ENCODE measurements around the gene PDLIM7. TPM values are rescaled to one million over a fixed set of nuclear protein-coding genes. Genes with fewer than 3 reads are reported as not detected.

Gene PDLIM7
- total RNA-seq, 1 donor from 2014 or later: 302 TPM

DNA sequence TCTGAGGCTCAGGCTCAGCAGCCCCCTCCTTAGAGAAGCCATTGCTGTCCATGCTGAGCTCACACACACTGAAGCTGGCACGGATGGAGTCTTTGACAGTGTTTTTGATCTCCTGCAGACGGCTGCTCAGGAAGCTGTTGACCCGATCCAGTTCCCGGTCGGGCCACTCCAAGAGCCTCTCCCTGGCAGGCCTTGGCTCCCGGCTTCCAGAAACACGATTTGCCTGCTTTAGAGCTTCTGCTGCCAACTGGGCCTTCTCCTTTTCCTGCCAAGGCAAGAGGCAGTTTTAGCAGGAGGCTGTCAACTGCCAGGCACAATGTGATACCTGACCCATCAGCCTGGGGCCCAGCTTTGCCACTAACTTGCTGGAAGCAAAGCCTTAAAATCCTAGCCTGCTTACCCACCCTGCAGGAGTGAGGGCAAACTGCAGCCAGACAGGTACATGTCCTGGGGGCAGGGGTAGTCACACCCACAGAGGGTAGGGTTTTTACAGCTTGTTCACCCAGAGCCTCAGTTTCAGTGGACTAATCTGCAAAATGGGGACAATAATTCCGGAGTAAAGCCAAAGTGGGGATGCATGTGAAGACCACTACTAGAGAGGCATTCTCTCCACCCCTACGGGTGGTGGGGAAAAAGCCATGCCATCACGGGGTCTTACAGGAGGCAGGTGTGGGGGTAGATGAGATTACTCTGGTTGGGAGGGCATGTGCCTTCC lies 27.7 kb upstream of the PDLIM7 start:
- DNase-seq (ENCODE audit: low read depth): no peak

DNA sequence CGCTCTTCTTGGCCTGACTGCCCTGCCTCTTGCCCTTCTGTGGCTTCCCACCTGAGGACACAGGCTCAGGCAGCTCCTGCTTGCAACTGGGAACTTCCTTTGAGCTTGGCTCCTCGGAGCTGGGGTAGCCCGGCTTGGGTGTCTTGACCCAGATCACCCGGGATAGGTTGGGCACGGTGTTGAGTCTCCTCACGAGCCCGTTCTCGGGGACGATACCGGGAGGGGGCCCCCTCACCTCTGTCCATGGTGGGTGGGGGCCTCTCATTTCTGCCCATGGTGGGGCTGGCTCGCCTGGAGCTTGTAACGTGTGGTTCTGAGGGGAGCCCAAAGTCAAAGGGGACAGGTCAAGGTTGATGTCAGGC lies 27.1 kb upstream of the PDLIM7 start:
- no peak for DNase-seq (ENCODE audit: low read depth)

DNA sequence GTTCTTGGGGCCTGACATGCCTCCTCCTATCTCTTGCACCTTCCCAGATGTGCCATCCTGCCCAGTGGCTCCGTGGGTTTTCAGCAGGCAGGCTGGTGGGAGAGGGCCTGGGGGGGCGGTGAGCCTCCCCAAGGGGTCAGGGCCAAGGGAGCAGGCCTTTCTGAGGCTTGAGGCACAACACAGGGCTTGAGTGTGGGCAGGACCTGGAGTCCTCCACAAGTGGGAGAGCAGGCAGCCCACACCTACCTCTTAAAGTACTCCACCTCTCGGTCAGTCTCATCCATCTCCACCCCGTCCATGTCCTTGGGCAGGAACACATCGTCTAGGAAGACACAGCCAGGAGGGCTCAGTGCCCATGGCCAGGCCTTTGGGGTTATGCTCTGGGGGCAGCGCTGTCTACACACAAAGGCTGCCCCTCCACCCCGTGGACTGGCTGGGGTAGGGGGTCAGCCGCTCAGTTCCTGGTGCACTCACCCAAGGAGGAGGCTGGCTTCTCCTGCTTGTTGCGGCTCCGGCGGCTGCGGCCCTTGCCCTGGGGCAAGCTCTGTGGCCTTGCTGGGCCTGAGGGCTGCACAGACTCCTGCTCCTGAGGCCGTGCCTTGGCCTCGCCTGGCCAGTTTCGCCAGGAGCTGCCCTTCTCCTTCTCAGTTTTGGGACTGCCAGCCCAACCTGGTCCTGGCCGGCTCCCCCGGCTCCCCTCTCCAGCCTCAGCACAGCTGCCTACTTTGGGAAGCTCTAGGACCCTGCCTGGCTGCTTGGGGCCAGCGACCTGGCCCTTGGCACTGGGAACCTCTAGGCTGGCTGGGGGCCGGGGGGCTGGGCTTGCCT lies 26.5 kb upstream of the PDLIM7 start:
- no peak for DNase-seq (ENCODE audit: low read depth)

DNA sequence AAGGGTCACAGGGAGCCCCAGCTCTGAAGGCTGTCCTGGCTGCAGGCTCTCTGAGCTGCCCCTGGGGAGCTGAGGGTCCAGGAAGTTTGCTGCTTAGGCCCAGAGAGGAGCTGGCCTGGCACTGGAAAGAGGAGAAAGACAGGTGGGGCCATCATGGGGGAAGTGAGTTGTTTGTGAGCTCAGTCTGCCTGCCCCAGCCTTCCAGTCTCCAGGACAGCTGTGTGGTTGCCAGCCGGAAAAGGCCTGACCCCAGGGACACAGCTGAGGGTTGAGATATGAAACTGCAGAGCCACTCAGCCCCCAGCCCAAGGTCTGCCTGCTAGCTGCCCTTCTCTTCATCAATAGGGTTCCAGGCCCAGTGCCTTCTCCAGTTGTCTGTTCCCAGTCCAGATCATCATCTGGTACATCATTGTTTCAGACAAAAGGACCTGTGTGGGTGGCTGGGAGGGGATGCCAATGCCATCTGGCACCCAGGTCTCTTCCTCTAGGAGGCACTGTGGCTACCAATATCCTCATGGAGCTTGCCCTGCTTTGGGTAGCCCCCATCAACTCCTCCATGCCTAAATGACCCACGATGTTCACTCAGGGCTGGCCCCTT lies 23.6 kb upstream of the PDLIM7 start:
- DNase-seq (ENCODE audit: low read depth): peak; percentile 88

DNA sequence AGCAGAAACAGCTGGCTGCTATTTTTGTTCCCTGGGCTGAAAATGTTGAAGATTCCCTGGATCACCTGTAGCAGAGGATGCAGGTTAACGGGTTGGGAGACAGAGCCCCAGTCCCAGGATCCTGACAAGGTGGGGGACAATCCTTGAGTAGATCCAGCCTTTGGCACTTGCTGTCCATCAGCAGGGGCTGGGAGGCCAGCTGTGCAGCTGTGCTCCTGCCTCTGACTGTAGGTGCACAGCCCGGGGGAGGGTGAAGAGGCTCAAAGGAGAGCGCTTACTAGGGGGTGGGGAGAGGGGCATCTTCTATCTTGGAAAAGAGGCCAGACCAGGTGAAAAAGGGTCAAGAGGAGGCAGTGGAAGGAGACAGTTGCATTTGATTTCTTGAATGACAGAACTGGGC lies 22.9 kb upstream of the PDLIM7 start:
- no peak for DNase-seq (ENCODE audit: low read depth)

DNA sequence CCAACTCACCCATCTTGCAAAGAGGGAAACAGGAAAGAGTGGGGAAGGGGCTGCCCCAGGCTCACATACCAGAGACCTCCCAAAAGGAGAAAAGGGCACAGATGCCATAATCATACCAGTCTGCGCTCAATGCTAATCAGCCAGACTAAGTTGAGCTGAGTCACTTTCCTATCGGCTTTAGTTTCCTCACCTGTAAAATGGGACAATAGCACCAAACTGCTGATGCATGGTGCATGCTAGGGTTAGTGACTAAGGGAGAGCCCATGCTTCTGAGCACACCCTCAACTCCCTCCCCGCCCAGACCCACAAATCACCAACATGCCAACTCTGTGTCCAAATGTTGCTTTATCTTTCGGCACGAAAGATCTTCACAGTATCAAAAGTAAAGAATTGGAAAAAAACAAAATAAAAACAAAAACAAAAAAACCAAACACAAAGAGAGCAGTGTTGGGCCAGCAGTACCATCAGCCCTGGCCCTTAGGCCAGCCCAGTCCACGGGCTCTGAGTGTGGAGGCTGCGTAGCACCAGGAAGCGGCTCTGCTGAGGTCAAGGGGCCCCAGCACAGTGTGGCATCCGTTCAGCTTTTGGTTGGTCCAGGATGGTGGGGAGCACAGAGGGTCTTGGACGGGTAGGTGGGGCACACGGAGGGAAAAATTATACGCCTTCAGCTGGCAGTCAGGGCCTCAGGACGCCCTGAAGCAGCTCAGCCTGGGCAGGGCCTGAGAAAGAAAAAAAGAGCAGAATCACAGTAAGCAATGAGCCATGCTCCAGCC lies 22.2 kb upstream of the PDLIM7 start:
- no peak for DNase-seq (ENCODE audit: low read depth)

DNA sequence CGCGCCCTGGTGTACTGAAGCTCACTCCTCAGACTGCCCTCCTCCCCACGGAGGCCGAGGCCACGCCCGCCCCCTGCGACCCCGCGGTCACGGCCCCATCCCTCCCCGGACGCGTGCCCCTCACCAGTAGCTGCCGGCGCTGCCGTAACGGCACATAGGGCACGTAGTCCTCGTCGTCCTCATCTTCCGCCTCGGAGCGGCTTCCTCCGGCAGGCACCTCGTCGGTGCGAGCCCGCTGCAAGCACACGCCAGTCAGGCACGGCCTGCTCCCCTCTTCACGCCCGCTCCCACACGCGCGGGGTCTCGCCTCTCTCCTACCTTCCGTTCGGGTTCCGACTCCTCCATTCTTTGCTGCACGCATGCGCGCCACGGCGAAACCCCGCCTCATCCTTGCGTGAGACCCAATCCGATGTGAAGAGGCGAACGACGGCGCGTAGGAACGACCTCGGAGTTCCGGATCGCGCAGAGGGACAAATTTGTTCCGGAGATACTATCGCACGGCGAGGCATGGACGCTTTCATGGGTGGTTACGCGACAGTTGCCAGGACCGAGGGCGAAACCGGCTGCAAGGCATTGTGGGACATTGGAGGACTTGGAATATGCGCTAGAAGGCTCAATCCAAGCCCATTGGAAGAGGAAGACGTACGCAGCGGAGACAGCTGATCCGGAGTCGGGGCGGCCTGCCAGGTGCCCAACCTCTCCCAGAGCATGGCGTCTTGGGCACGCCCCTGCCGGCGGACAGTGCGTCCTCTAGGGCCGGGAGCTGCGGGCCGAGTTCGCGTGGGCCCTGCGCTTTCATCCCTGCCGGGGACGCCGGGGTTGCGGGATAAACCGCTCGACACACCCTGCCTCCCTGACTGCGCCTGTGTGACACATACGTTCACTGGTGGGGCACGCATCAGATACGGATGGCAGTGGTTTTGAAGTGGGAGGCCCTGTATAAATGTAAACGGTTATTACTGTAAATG lies 19.5 kb upstream of the PDLIM7 start, which contains the start of gene DDX41:
Gene DDX41 (minus strand): TSS at position 361 of the 968 bp plus-strand sequence. CDS start 16 bp downstream, at position 345.
- DNase-seq (ENCODE audit: low read depth): peak; percentile 99

DNA sequence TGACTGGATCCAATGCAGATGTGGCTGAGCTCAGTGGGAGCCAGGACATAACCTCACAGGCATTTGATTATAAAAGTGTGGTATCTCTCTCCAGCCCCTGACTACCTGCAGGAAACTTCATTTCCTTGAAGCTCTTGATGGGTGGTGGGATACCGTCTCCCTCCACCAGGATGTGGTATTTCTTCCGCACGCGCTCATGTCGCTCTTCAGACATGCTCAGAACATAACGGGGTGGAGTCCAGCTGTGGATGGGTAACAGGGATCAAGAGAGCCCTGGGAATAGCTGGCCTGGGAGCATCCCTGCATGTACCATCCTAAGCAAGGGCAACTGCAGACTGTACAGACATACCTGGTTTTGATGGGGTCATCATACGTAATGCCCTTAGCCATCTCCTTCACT lies 18.2 kb upstream of the PDLIM7 start:
- no peak for DNase-seq (ENCODE audit: low read depth)

DNA sequence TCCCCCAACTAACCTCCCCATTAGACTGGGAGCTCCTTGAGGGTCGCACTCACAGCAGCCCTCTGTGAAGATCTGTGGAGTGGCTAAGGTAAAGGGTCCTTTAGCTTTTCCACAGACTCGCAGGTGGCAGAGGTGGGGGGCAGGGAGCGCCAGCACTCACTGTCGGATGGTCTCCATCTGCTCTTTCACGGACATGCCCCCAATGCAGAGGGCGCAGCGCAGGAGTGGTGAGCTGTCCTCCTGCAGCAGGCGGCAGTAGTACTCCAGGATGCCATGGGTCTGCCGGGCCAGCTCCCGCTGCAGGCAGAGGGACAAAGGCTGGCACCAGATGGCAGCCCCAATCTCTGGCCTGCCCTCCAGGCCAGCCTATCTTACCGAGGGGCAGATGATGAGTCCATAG lies 17.1 kb upstream of the PDLIM7 start:
- DNase-seq (ENCODE audit: low read depth): no peak

DNA sequence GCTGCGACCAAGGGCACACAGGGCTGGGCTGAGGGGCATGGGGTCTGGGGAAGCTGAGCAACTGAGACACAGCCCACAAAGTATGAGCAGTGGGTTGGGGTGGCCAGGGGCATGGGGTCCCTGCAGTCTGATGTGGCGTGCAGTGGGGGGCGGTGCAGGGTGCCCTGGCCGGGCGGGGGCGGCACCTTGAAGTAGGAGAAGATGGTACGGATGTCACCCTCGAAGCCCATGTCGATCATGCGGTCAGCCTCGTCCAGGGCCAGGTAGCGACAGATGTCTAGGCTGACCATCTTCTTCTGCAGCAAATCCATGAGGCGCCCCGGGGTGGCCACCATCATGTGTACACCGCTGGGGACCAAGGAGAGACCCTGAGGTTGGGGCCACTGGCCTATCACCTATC lies 16.1 kb upstream of the PDLIM7 start:
- no peak for DNase-seq (ENCODE audit: low read depth)

DNA sequence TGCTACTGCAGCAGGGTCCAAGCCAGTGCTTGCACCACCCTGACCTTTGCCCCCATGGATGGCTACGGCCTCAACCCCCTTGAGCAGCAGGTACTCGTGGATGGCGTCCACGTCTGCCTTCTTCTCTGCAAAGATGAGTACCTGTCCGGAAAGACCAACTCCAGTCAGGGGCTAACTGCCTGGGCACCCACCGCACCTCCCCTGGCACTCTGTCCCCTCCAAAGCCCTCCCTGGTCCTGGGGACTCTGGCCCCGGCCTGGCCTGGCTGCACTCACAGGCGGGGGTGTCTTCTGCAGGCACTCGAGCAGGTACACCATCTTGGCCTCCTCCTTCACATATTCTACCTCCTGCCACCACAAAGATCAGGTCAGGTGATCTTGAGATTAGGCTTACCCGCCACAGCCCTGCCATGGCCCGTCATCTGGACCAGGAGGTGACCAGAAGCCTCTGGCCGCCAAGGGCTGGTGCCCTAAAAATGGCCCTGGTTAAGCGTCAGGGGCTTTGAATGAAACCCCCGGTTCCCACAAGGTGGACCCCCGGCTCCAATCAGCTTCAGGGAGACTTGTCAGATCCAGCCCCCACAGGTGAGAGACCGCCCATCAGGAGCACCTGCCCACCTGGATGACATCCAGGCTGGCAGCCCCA lies 15.5 kb upstream of the PDLIM7 start:
- DNase-seq (ENCODE audit: low read depth): no peak

DNA sequence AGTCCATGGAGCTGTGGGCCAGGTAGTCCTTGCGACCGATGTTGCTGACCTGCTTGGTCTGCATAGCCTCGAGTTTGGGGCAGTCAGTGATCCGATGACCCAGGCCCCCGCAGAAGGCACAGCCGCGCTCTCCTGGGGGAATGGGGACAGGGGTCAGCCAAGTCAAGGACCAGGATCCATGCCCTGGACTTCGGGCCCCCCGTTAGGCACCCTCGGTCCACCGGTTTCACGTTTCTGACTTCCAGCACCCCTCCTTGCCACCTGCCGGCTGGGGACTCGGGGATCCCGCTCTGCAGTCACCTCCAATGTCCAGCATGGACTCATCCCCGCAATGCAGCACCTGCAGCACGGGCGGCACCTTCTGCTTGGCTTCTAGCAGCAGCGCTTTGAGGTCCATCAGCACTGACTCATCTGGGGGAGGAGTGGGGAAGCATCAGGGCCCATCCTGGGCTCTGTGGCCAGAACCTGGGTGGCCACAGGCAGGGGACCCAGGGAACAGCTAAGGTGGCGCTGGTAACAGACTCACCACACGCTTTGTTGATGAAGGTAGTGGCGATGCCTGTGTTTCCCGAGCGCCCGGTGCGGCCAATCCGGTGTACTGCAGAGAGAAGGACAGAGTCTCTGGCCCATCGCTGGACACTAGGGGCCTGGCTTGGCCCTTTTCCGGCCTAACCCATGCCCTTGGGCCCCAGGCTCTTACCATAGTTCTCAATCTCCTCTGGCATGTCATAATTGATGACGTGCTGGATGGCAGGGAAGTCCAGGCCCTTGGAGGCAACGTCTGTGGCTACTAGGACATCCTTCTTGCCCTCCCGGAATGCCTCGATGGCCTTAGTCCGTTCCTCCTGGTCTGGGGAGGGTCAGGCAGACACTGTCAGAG lies 14.6 kb upstream of the PDLIM7 start:
- DNase-seq (ENCODE audit: low read depth): no peak

DNA sequence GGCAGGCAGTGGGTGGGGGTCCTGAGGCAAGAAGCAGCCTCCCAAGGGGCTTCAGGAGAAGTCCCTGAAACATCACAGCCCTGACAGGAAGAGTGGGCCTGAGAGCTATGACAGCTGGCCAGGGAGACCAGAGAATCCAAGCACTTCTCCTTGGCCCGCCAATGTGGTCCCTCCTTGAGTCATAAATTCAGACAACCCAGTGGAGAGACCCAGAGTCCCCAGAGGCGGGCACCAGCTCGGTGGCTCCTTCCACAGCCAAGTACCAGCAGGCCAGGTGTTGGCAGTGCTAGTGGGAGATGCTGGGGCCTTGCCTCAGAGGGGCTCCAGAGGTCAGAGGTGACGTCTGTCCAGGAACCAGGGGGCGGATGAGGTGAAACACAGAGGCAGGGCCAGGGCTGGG lies 13.8 kb upstream of the PDLIM7 start:
- DNase-seq (ENCODE audit: low read depth): no peak

DNA sequence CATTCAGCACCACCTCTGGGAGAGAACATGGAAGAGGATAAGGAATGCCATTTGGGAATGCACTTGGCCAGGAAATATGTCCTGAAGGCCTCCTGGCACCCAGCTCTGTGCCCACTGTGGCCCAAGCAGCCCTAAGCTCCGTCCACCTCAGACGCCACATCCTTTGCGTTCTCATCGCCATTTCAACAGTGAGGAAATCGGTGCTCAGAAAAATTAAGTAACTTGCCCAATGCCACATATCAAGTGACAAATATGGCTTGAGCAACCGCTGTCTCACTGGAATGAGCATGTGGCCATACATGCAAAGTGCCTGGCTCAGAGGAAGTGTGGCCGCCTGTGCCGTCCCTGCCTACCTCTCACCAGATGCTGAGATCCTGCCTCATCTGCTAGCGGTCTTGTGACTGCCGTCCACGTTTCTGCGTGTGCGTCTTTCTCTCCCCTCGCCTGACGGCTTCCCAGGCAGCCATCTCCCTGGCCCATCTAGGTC lies 13.2 kb upstream of the PDLIM7 start:
- DNase-seq (ENCODE audit: low read depth): no peak

DNA sequence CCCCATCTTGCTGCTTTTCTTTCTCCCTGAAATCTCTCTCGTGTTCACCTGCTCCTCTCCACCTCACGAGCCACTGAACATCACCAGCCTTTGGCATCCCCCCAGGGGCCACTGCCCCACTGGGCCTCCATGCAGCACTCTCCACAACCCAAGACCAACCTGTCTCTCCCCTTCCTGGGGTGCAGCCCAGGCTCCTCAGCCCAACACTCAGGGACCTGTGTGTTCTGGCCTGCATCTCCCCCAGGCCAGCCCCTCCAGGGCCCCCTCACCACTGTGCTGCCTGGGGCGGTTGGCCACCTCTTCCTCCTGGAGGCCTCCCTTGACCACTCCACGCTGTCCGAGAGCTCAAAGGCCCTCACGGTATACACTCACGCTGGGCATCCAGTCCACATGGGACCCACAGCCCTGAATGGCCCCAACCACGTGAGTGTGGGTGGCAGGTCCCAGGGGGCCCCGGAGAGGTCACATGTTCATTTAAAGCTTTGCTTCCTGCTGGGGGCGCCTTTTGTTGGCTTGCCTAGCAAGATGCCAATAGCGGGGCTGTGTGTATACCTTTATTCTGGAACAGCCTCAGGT lies 12.7 kb upstream of the PDLIM7 start:
- DNase-seq (ENCODE audit: low read depth): no peak

DNA sequence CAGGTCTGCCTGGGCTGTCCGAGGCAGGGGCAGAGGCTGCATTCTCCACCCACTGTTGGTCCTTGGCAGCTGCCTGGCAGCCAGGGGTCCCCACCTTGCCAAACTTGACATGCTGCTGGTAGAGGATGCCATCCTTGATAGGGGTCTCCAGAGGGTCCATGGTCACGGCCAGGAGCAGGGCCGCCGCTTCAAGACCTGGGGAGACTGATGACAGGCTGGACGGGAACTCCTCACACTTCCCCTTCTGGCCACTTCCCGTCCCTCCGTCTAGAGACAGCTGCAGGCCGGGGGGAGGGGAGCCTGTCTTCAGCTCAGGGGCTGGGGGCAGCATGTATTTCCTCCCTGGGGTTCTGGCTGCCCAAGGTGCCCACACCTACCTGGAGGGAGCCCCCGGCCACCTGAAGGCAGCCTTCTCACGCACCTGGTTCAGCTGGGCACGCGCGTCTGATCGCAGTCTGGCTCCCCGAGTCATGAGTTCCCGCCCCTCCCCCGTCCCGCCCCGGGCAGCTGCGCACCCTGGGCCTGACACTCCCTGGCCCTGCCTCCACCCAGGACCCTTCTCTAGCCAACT lies 12.1 kb upstream of the PDLIM7 start, which contains the start of gene DOK3:
Gene DOK3 (minus strand): TSS at position 446 of the 571 bp plus-strand sequence. CDS start 286 bp downstream, at position 160.
- peak; percentile 76 for DNase-seq (ENCODE audit: low read depth)

DNA sequence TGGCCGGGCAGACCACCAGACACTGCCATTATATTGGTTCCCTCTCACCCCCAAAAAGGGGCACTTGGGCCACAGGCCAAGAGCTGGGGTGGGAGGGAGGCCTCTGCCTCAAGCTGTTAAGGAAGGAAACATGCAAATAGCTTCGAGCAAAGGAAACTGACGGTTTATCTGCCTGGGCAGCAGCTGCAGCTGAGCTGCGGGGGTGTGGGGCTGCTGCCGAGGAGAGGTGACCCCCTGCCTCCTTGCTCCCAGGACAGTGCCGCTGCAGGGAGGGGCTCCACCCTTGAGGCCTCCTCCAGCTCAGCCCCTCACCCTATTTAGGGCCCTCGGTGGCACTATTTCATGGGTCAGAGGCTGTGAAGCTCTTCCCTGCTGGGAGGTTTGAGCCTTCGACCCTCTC lies 11.4 kb upstream of the PDLIM7 start:
- DNase-seq (ENCODE audit: low read depth): no peak

DNA sequence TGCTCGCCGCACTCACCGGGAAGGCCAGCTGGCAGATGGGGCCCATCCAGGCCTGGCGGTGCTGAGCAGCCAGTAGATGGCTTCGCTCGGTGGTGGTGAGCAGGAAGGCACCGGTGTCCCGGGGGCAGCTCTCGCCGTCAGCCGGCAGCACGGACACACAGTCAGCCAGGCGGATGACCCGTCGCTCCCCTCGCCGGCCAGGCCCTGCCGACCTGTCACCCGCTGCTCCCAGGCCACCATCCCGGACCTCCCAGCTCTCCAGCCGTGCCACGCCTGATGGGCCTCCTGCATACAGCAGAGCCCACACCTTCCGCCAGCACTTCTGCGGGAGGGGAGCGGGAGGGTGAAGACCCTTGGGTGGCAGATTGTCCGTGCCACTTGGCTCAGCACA lies 10.8 kb upstream of the PDLIM7 start:
- no peak for DNase-seq (ENCODE audit: low read depth)

Data from myocyte (in vitro differentiated cells).